ENCODE data around the gene IFNA17. TPM values are rescaled to one million over a fixed set of nuclear protein-coding genes. Genes with fewer than 3 reads are reported as not detected.

IFNA17 gene
- not detected in 2 replicates for total RNA-seq

- TF ChIP-seq CTCF (conservative IDR thresholded peaks at IDR 0.05; ENCODE audit: low read depth, low read length) = no peak
- H3K4me3 ChIP-seq (ENCODE audit: low read depth, low read length) = no peak within 1 kb of the TSS
- no peak for DNase-seq (ENCODE audit: low read depth)
Observed at GRCh38 chr9:21228122-21228521, at the start of gene IFNA17. Gene IFNA17, minus strand, starts transcription at chr9:21228222. Its CDS starts 49 bp downstream, at chr9:21228173.

- H3K4me3 ChIP-seq (ENCODE audit: low read depth, low read length) = no peak overlapping the region
- TF ChIP-seq CTCF (conservative IDR thresholded peaks at IDR 0.05; ENCODE audit: low read depth, low read length) = no peak
- DNase-seq (ENCODE audit: low read depth) = no peak
Observed at GRCh38 chr9:21268347-21268657, 40.3 kb upstream of the IFNA17 start.

- DNase-seq (ENCODE audit: low read depth) = no peak
- no peak for TF ChIP-seq CTCF (conservative IDR thresholded peaks at IDR 0.05; ENCODE audit: low read depth, low read length)
- H3K4me3 ChIP-seq (ENCODE audit: low read depth, low read length) = no peak overlapping the region
Observed at GRCh38 chr9:21267485-21268346, 39.7 kb upstream of the IFNA17 start.

GRCh38 chr9:21266733-21267484 lies 38.9 kb upstream of the IFNA17 start:
- no peak overlapping the region for H3K4me3 ChIP-seq (ENCODE audit: low read depth, low read length)
- no peak for DNase-seq (ENCODE audit: low read depth)
- TF ChIP-seq CTCF (conservative IDR thresholded peaks at IDR 0.05; ENCODE audit: low read depth, low read length) = no peak

- TF ChIP-seq CTCF (conservative IDR thresholded peaks at IDR 0.05; ENCODE audit: low read depth, low read length) = no peak
- DNase-seq (ENCODE audit: low read depth) = no peak
- no peak overlapping the region for H3K4me3 ChIP-seq (ENCODE audit: low read depth, low read length)
Observed at GRCh38 chr9:21265421-21266189, 37.6 kb upstream of the IFNA17 start.

GRCh38 chr9:21255538-21256212 lies 27.7 kb upstream of the IFNA17 start:
- TF ChIP-seq CTCF (conservative IDR thresholded peaks at IDR 0.05; ENCODE audit: low read depth, low read length) = no peak
- H3K4me3 ChIP-seq (ENCODE audit: low read depth, low read length) = no peak overlapping the region
- DNase-seq (ENCODE audit: low read depth) = no peak
